SU-DHL-6 (cell line): Measurements from ENCODE around the gene ZMYM4.

Experiments
- H2AFZ ChIP-seq: fragments of 200-600 bp; sonication (generic); 2 replicates; pipeline ENCODE4 v1.6.1; 2014; ENCODE audit warnings: low read depth, mild to moderate bottlenecking, moderate library complexity, mixed read lengths, antibody characterized with exemption, low read length; ENCODE audit not compliant: severe bottlenecking
- H3F3A ChIP-seq: fragments of 200-600 bp; shearing (Covaris generic); 2 replicates; pipeline ENCODE4 v1.6.0; 2016; ENCODE audit warnings: antibody characterized with exemption, mild to moderate bottlenecking; ENCODE audit not compliant: insufficient read depth
- H3K27ac ChIP-seq: fragments of 200-600 bp; sonication (generic); 2 replicates; pipeline ENCODE4 v1.5.1; 2016; ENCODE audit warnings: low read depth, mild to moderate bottlenecking, low read length, moderate library complexity, mixed read lengths
- H3K27me3 ChIP-seq: fragments of 200-600 bp; sonication (generic), shearing (Covaris generic); 2 replicates; pipeline ENCODE4 v1.6.0; 2014; ENCODE audit warnings: mild to moderate bottlenecking, low read length
- H3K36me3 ChIP-seq: fragments of 200-600 bp; sonication (generic); 2 replicates; pipeline ENCODE4 v1.6.1; 2014; ENCODE audit warnings: mild to moderate bottlenecking, low read length, mixed read lengths
- H3K4me2 ChIP-seq: fragments of 300-600, 200-600 bp; shearing (Covaris generic), sonication (generic); 2 replicates; pipeline ENCODE4 v1.6.0; 2014; ENCODE audit warnings: low read length, low read depth, mild to moderate bottlenecking; ENCODE audit not compliant: poor library complexity, severe bottlenecking
- H3K4me3 ChIP-seq: fragments of 200-600 bp; sonication (generic); 2 replicates; pipeline ENCODE4 v1.5.1; 2014; ENCODE audit warnings: antibody characterized with exemption, low read length, mild to moderate bottlenecking, mixed read lengths; ENCODE audit not compliant: insufficient read depth, poor library complexity, severe bottlenecking
- H3K79me2 ChIP-seq: fragments of 200-600 bp; sonication (generic); 2 replicates; pipeline ENCODE4 v1.6.1; 2014; ENCODE audit warnings: mild to moderate bottlenecking, low read length, moderate library complexity; ENCODE audit not compliant: insufficient read depth
- H3K9ac ChIP-seq: fragments of 200-600 bp; sonication (generic); 2 replicates; pipeline ENCODE4 v1.7.0; 2014; ENCODE audit warnings: mild to moderate bottlenecking, low read length
- H3K9me2 ChIP-seq: fragments of 200-600 bp; sonication (generic); replicated peaks from 2 replicates; pipeline ENCODE4 v1.6.1; 2014; ENCODE audit warnings: low read length; ENCODE audit not compliant: insufficient read depth
- H3K9me3 ChIP-seq: fragments of 200-600 bp; sonication (generic); 2 replicates; pipeline ENCODE4 v1.6.1; 2014; ENCODE audit warnings: low read length, mixed read lengths; ENCODE audit not compliant: insufficient read depth
- H4K20me1 ChIP-seq: fragments of 200-600 bp; sonication (generic); 2 replicates; pipeline ENCODE4 v1.6.1; 2014; ENCODE audit warnings: low read depth, mild to moderate bottlenecking, antibody characterized with exemption, low read length, moderate library complexity, mixed read lengths
- CTCF ChIP-seq: fragments of 200-600 bp; sonication (generic); IDR thresholded peaks from one replicate; pipeline ENCODE4 v1.5.1; 2017; ENCODE audit warnings: antibody characterized with exemption, mild to moderate bottlenecking, low read length, moderate library complexity; ENCODE audit not compliant: insufficient read depth, poor library complexity, severe bottlenecking
- EZH2phosphoT487 ChIP-seq: fragments of 200-600 bp; sonication (generic), shearing (Covaris generic); conservative IDR thresholded peaks from 2 replicates; pipeline ENCODE4 v1.6.1; 2018; ENCODE audit warnings: mild to moderate bottlenecking, antibody characterized with exemption, low read length, moderate library complexity, mixed read lengths

ZMYM4 gene

GRCh38 chr1:35369922-35370671 is 101.6 kb downstream of the ZMYM4 start:
- no peak overlapping the region for H3K27ac ChIP-seq

GRCh38 chr1:35371506-35371905 is 103.0 kb downstream of the ZMYM4 start:
- Histone ChIP-seq H3K4me3 (no peak overlapping the region), H2AFZ (no peak overlapping the region), H4K20me1 (no peaks in the 10 kb centered on the region), H3K27me3 (no peaks in the 10 kb centered on the region), H3K36me3 (no peaks in the 10 kb centered on the region), H3F3A (peaks cover 16% of the 10 kb centered on the region; the same call in 1 of the 2 replicates), H3K4me2 (no peak overlapping the region), H3K9ac (no peak overlapping the region), H3K27ac (no peak overlapping the region), H3K9me2 (no peaks in the 10 kb centered on the region), H3K9me3 (no peaks in the 10 kb centered on the region), H3K79me2 (no peaks in the 10 kb centered on the region)
- TF ChIP-seq CTCF (no peak), EZH2phosphoT487 (no peak)

More at GRCh38 chr1:35369922-35370671, 101.6 kb downstream of the ZMYM4 start:
- no peaks in the 10 kb centered on the region for H3K27me3 ChIP-seq
- H3K79me2 ChIP-seq, result no peaks in the 10 kb centered on the region
- no peak for TF ChIP-seq CTCF
- no peak for TF ChIP-seq EZH2phosphoT487
- H3K36me3 ChIP-seq, result no peaks in the 10 kb centered on the region; the same call in 1 of the 2 replicates
- no peak overlapping the region for H3K4me2 ChIP-seq
- H3K9ac ChIP-seq, result no peak overlapping the region
- H3F3A ChIP-seq, result peaks cover 16% of the 10 kb centered on the region; the same call in 1 of the 2 replicates
- no peaks in the 10 kb centered on the region for H3K9me3 ChIP-seq
- H2AFZ ChIP-seq, result no peak overlapping the region
- no peaks in the 10 kb centered on the region for H4K20me1 ChIP-seq
- no peak overlapping the region for H3K4me3 ChIP-seq
- no peaks in the 10 kb centered on the region for H3K9me2 ChIP-seq

GRCh38 chr1:35377555-35377954 is 109.0 kb downstream of the ZMYM4 start:
- no peak overlapping the region for H3K4me3 ChIP-seq
- no peaks in the 10 kb centered on the region for H4K20me1 ChIP-seq
- H3F3A ChIP-seq, result no peaks in the 10 kb centered on the region
- no peak for TF ChIP-seq EZH2phosphoT487
- TF ChIP-seq CTCF, result no peak
- H2AFZ ChIP-seq, result no peak overlapping the region
- H3K27me3 ChIP-seq, result no peaks in the 10 kb centered on the region
- H3K9ac ChIP-seq, result no peak overlapping the region
- no peaks in the 10 kb centered on the region for H3K9me2 ChIP-seq
- no peaks in the 10 kb centered on the region for H3K79me2 ChIP-seq
- H3K9me3 ChIP-seq, result no peaks in the 10 kb centered on the region
- no peak overlapping the region for H3K27ac ChIP-seq
- H3K4me2 ChIP-seq, result no peak overlapping the region
- H3K36me3 ChIP-seq, result no peaks in the 10 kb centered on the region
